Measurements from ENCODE around the gene ZNF169.
"Not testable (repeated sequence)": the region's sequence is repeated elsewhere in the genome, so short reads cannot be mapped to it uniquely, and the experiment has no call there.

ZNF169 gene

GRCh38 chr9:94287877-94288513 lies 28.9 kb downstream of the ZNF169 start:
- no peak for DNase-seq (ENCODE audit: low read depth in 2 of 2)

DNA sequence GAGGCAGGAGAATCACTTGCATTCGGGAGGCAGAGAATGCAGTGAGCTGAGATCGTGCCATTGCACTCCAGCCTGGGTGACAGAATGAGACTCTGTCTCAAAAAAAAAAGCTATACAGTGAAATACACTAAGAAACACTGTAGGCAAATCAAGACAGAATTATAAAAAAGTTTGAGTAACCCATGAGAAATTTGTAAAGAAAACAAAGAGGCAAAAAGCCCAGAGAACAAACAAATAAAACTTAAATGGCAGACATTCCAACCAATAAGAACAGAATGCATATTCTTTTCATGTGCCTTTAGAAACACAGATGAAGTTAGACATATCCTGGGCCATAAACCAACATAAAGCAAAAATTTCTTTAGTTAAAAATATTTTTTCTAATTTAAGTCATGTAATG lies 30.6 kb downstream of the ZNF169 start:
- no peak for DNase-seq (ENCODE audit: low read depth in 2 of 2)

GRCh38 chr9:94298949-94299599 lies 40.0 kb downstream of the ZNF169 start:
- DNase-seq (ENCODE audit: low read depth in 2 of 2): no peak

DNA sequence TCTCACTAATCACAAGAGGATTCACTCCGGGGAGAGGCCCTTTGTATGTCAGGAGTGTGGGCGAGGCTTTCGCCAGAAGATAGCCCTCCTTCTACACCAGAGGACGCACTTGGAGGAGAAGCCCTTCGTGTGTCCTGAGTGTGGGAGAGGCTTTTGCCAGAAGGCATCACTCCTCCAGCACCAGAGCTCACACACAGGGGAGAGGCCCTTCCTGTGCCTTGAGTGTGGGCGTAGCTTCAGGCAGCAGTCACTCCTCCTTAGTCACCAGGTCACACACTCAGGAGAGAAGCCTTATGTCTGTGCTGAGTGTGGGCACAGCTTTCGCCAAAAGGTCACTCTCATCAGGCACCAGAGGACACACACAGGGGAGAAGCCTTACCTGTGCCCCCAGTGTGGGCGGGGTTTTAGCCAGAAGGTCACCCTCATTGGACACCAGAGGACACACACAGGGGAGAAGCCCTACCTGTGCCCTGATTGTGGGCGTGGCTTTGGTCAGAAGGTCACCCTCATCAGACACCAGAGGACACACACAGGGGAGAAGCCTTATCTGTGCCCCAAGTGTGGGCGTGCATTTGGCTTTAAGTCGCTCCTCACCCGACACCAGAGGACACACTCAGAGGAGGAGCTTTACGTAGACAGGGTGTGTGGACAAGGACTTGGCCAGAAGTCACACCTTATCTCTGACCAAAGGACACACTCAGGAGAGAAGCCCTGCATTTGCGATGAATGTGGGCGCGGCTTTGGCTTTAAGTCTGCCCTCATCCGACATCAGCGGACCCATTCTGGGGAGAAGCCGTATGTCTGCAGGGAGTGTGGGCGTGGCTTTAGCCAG lies 41.6 kb downstream of the ZNF169 start:
- DNase-seq (ENCODE audit: low read depth in 2 of 2): no peak

- no peak for DNase-seq (ENCODE audit: low read depth in 2 of 2)
Measured at GRCh38 chr9:94301583-94301982, 42.5 kb downstream of the ZNF169 start.

DNA sequence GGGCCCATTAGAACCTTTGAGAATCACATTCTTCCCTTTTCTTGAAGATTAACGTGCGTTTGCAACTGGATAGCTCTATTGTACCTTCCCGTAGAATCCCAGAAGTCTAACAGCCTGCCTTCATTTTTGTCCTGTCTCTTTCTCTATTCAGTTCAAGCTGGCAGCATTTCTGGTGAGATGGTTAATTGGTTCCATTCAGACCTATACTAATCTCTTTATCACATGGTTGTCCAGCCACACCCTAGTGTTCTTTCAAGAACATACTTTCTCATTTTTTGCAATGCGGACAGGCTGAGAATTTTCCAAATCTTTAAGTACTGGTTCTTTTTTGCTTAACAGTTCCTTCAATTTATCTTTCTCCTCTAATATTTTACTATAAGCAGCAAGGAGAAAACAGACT lies 43.3 kb downstream of the ZNF169 start:
- DNase-seq (ENCODE audit: low read depth in 2 of 2): no peak

GRCh38 chr9:94303321-94303720 lies 44.2 kb downstream of the ZNF169 start:
- no peak for DNase-seq (ENCODE audit: low read depth in 2 of 2)

- DNase-seq (ENCODE audit: low read depth in 2 of 2): not testable (repeated sequence)
Measured at GRCh38 chr9:94315034-94315984, 56.2 kb downstream of the ZNF169 start.

DNA sequence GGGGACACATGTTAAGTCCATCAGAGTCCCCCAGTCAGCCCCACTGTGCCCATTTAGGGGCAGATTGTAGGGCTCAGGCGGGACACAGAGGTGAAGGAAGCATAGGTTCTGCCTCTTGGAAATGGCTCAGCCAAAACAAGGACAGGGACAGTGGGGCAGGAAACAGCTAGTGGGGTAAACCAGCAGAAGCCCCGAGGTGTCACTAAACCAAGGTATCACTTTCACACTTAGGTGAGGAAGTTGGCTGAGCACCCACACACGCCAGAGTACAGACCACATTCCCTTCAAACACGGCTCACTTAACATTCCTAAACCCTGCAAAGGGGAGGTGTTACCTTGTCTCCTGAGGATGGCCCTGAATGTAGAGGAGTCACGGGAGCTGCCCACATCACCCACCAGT lies 57.1 kb downstream of the ZNF169 start:
- not testable (repeated sequence) for DNase-seq (ENCODE audit: low read depth in 2 of 2)

DNA sequence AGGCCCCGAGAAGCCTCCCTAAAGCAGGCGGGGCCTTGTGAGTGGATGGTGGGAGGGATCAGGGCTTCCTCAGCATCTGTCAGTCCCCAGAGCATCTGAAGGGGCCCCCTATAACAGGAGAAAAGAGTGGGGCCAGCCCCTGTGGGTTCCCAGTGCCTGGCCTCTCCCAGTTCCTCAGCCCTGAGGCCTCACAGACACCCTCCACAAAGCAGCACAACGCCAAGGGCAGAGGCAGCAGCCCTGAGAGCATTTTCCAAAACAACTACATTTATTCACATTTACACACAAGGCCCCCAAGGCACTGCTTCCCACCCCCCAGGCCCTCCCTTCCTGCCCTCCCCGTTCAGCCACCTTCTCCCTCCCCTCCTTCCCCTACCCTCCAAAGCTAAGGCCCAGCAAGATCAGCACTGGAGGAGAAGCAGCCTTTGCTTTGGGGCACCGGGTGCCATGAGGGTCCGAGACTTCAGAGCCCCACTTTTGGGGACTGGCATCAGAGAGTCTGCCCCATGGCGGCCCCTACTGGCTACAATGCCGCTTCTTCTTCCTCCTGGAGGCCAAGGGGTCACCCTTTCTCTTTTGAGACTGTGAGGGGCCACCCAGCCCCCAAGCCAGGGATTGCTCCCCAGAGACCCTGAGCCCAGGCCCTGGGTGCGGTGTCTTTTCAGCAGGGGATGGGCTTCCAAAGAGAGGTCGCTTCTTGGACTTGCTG lies 59.0 kb downstream of the ZNF169 start:
- not testable (repeated sequence) for DNase-seq (ENCODE audit: low read depth in 2 of 2)

DNA sequence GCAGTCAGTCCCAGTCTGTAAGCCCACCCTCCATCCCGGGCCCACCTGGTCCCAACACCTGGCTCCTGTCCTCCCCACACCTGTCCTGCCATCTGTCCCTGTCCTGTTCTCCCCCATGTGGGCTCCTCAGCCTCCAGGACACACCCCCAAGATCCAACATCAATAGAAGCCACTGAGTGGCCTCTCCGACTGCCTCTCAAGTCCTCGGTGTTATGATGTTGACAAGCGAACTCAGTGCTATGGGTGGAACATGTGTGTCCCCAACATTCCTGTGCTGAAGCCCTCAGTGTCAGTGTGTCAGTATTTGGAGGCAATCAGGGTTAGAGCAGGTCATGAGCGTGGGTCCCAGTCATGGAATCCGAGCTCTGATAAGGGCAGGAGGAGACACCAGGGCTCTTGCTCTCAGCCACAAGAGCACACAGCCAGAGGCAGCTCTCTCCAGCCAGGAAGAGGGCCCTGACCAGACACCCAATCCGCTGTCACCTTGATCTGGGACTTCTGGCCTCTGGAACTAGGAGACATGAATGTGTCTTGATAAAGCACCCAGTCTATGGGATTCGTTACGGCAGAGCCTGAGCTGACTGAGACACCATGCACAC lies 63.3 kb downstream of the ZNF169 start:
- not testable (repeated sequence) for DNase-seq (ENCODE audit: low read depth in 2 of 2)

DNA sequence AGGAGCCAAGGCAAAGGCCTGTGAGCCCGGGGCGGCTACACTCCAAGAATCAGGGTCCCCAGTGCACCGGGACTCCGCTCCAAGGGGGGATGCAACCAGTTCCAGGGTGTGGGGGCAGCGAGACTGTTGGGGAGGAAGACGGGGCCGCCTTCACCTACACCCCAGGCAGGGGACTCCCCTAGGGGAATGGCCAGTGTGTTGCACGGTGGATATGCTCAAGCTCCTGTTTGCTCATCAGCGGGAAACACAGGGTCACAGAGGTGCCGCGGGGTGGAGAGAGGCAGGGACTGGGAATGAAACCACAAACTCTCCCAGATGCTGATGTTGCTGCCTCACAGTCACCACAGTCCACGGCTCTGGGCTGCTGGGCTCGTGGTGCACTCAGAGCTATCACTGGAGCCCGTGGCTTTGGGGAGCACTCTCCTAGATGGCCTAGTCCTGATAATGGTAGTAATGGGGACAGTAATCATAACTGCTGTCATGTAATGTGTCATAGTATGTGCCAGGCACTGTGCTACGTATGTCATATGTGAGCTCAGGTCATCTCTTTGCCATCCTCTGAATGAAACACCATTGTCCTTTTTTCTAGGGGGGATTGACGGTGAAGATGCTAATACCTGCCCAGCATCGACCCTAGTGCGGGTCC lies 64.2 kb downstream of the ZNF169 start:
- DNase-seq (ENCODE audit: low read depth in 2 of 2): not testable (repeated sequence)

DNA sequence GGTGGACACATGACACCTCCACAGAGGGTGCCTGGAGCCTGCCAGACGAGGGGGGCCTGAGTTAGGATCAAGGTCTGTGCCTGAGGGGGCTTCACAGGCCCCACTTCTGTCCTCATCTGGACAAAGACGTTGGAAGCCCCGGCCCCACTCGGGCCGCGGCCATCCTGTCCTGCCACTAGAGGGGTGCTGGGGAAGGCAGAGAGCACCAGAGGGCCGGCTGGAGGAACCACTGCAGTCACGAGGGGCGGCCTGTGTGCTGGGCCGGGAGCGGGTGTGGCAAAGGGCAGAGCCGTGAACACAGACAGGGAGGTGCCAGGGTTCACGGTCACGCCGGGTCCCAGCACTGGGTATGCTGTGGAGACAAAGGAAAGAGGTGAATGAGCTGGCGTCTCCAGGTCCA lies 66.5 kb downstream of the ZNF169 start:
- not testable (repeated sequence) for DNase-seq (ENCODE audit: low read depth in 2 of 2)

DNA sequence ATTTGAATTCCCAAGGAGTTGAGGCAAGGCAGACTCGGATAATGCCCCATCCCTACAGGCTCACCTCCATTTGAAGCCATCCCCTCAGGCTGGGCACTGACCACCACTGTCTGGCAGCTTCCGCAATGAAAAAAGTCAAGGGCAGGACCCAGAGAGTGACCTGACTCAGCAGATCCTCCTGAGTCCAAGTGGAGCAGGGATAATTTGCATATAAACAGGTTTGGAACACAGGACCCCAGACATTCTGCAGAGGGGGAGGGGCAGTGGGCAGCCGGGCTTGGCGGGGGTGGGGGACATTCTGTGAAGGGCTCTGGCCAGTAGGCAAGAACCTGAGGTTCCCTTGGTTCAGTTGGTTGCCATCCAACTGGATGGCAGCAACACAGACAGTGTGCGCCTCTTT lies 69.4 kb downstream of the ZNF169 start, which contains the start of gene NUTM2F:
TSS of gene NUTM2F (minus strand) at position 101 of the 400 bp plus-strand sequence. CDS start at position 80, 21 bp downstream.
- not testable (repeated sequence) for DNase-seq (ENCODE audit: low read depth in 2 of 2)

- not testable (repeated sequence) for DNase-seq (ENCODE audit: low read depth in 2 of 2)
Measured at GRCh38 chr9:94336445-94336844, 77.3 kb downstream of the ZNF169 start.

DNA sequence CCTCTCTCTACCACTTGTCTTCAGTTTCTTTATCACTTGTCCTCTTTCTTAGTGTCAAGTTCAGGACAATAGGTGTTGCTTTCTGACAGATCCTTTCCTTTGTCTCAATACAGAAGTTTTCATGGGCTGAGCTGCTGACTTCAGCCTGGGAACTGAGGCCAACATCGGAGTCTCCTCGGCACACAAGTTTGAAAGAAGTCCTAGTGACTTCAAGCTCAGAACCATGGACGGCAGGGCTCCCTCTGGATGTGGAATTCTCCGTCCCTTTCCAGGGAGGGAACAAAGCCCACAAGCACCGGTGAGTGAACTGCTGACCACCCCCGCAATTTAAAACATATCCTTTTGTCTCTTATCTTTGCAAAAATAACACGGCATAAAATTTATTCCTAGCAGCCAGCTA lies 79.6 kb downstream of the ZNF169 start:
- DNase-seq (ENCODE audit: low read depth in 2 of 2): not testable (repeated sequence)

DNA sequence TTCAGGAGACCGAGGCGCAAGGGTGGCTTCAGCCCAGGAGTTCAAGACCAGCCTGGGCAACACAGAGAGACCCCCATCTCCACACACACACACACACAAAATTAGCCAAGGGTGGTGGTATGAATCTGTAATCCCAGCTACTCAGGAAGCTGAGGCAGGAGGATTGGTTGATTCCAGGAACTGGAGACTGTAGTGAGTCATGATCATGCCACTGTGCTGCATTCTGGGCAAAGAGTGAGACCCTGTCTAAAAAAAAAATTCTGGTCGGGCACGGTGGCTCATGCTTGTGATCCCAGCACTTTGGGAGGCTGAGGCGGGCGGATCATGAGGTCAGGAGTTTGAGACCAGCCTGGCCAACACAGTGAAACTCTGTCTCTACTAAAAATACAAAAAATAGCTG lies 80.6 kb downstream of the ZNF169 start:
- DNase-seq (ENCODE audit: low read depth in 2 of 2): not testable (repeated sequence)

- DNase-seq (ENCODE audit: low read depth in 2 of 2): not testable (repeated sequence)
Measured at GRCh38 chr9:94340750-94341149, 81.7 kb downstream of the ZNF169 start.

GRCh38 chr9:94341703-94342102 lies 82.6 kb downstream of the ZNF169 start:
- not testable (repeated sequence) for DNase-seq (ENCODE audit: low read depth in 2 of 2)

DNA sequence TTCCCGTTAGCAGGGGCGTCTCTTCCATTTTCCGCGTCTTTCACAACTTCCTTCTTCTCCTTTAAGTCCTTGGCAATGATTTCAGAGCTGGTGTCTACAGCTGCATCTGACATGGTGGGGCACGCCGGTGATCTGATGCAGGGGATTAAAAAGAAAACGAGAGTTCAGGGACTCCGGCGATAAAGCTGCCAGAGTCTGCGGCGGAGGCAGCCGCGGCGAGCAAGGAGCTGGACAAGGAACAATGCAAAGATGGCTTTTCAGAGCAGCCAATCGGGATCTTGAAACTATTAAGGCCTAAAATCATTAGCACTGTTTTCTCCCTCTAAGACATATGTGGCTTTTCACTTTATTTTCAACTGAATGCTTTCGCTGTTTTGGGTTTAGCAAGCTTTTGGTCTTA lies 88.4 kb downstream of the ZNF169 start:
- DNase-seq (ENCODE audit: low read depth in 2 of 2): not testable (repeated sequence)

Measured in stimulated activated CD8-positive, alpha-beta memory T cell treated with anti-CD3 and anti-CD28 coated beads, Interleukin-7, amount 100 ng/mL, for 4 hours (primary cell).